Karpas-422 (cell line): ENCODE data around the gene SMARCE1. TPM values are rescaled to one million over a fixed set of nuclear protein-coding genes. Genes with fewer than 3 reads are reported as not detected.

Source experiments
- DNase-seq: peaks from one replicate; pipeline ENCODE4 v3.0.0-alpha.2; 2015
- H2AFZ ChIP-seq: fragments of 200-600 bp; sonication (generic); 2 replicates; pipeline ENCODE4 v1.6.1; 2014; ENCODE audit warnings: antibody characterized with exemption, low read length, mixed read lengths
- H3K27ac ChIP-seq: fragments of 200-600 bp; sonication (generic); 2 replicates; pipeline ENCODE4 v1.5.1; 2014; ENCODE audit warnings: mild to moderate bottlenecking, low read length, moderate library complexity
- H3K27me3 ChIP-seq: fragments of 200-600 bp; sonication (generic); 2 replicates; pipeline ENCODE4 v1.6.1; 2014; ENCODE audit warnings: low read length, mixed read lengths
- H3K36me3 ChIP-seq: fragments of 200-600 bp; sonication (generic); 2 replicates; pipeline ENCODE4 v1.6.1; 2014; ENCODE audit warnings: low read length, mixed read lengths; ENCODE audit not compliant: insufficient read depth
- H3K4me1 ChIP-seq: fragments of 200-600 bp; sonication (generic); 2 replicates; pipeline ENCODE4 v1.6.1; 2014; ENCODE audit warnings: mild to moderate bottlenecking, low read length, mixed read lengths
- H3K4me2 ChIP-seq: fragments of 200-600 bp; sonication (generic); 2 replicates; pipeline ENCODE4 v1.6.1; 2014; ENCODE audit warnings: low read length, low read depth, mild to moderate bottlenecking; ENCODE audit not compliant: poor library complexity, severe bottlenecking
- H3K4me3 ChIP-seq: fragments of 200-600 bp; sonication (generic); 2 replicates; pipeline ENCODE4 v1.5.1; 2014; ENCODE audit warnings: mild to moderate bottlenecking, antibody characterized with exemption, low read length, mixed read lengths
- H3K79me2 ChIP-seq: fragments of 200-600 bp; sonication (generic); 2 replicates; pipeline ENCODE4 v1.6.1; 2014; ENCODE audit warnings: mild to moderate bottlenecking, low read length, mixed read lengths
- H3K9ac ChIP-seq: fragments of 200-600 bp; sonication (generic); 2 replicates; pipeline ENCODE4 v1.6.0; 2014; ENCODE audit warnings: low read length
- H3K9me2 ChIP-seq: fragments of 200-600 bp; sonication (generic), shearing (Covaris generic); replicated peaks from 2 replicates; pipeline ENCODE4 v1.6.0; 2014; ENCODE audit warnings: mild to moderate bottlenecking, low read length, moderate library complexity; ENCODE audit not compliant: insufficient read depth
- H3K9me3 ChIP-seq: fragments of 300-700, 200-600 bp; sonication (generic); 2 replicates; pipeline ENCODE4 v1.6.1; 2014; ENCODE audit warnings: low read length, mixed read lengths
- H4K20me1 ChIP-seq: fragments of 200-600 bp; sonication (generic); 2 replicates; pipeline ENCODE4 v1.6.1; 2014; ENCODE audit warnings: mild to moderate bottlenecking, antibody characterized with exemption, low read length, low read depth; ENCODE audit not compliant: insufficient read depth
- total RNA-seq: library from RNA; depleted of rRNA; stranded (reverse); fragments of >200 nt; shearing (Covaris generic); gene quantifications from 2 replicates; pipeline ENCODE4 v1.2.3, GENCODE V29; 2014; ENCODE audit warnings: low replicate concordance; rRNA removed

Gene SMARCE1
- total RNA-seq, 1 experiment from 2014 or later, result 68.6 TPM

GRCh38 chr17:40577611-40578065, 70.0 kb downstream of the SMARCE1 start:
- no peak for DNase-seq
- no peaks in the 10 kb centered on the region for H3K36me3 ChIP-seq
- H3K79me2 ChIP-seq, result no peaks in the 10 kb centered on the region
- peaks cover 4% of the 10 kb centered on the region; the same call in 1 of the 2 replicates for H3K9me3 ChIP-seq
- H3K4me3 ChIP-seq, result no peak overlapping the region
- no peaks in the 10 kb centered on the region for H4K20me1 ChIP-seq
- H3K27me3 ChIP-seq, result no peaks in the 10 kb centered on the region
- no peaks in the 10 kb centered on the region for H3K9me2 ChIP-seq
- no peak overlapping the region for H3K27ac ChIP-seq
- H3K4me2 ChIP-seq, result no peak overlapping the region
- no peak overlapping the region for H3K9ac ChIP-seq
- H3K4me1 ChIP-seq, result no peaks in the 10 kb centered on the region
- no peak overlapping the region for H2AFZ ChIP-seq

GRCh38 chr17:40576113-40576740, 71.4 kb downstream of the SMARCE1 start:
- no peaks in the 10 kb centered on the region for H3K9me2 ChIP-seq
- H3K27ac ChIP-seq, result no peak overlapping the region
- no peaks in the 10 kb centered on the region for H3K4me1 ChIP-seq
- no peak overlapping the region for H3K9ac ChIP-seq
- no peaks in the 10 kb centered on the region for H3K79me2 ChIP-seq
- no peak overlapping the region for H3K4me2 ChIP-seq
- no peaks in the 10 kb centered on the region for H4K20me1 ChIP-seq
- H3K36me3 ChIP-seq, result no peaks in the 10 kb centered on the region
- H2AFZ ChIP-seq, result no peak overlapping the region
- H3K27me3 ChIP-seq, result no peaks in the 10 kb centered on the region
- DNase-seq, result no peak
- no peak overlapping the region for H3K4me3 ChIP-seq
- H3K9me3 ChIP-seq, result peaks cover 4% of the 10 kb centered on the region; the same call in 1 of the 2 replicates

Other genes starting within 250 kb of the SMARCE1 start
- gene TOP2A, start 229.9 kb downstream of the SMARCE1 start, total RNA-seq, result 101 and 199 TPM in 2 replicates
- gene IGFBP4, start 204.4 kb downstream of the SMARCE1 start, total RNA-seq, result not detected in 2 replicates
- not detected in 2 replicates for gene TNS4, start 146.2 kb downstream of the SMARCE1 start, total RNA-seq
- gene CCR7, start 82.3 kb downstream of the SMARCE1 start, total RNA-seq, result not detected in 2 replicates
- gene KRT222, start 17.4 kb upstream of the SMARCE1 start, total RNA-seq, result not detected in 2 replicates
- gene KRT24, start 55.9 kb upstream of the SMARCE1 start, total RNA-seq, result not detected in 2 replicates
- gene KRT25, start 107.5 kb upstream of the SMARCE1 start, total RNA-seq, result not detected in 2 replicates
- not detected in 2 replicates for gene KRT26, start 124.4 kb upstream of the SMARCE1 start, total RNA-seq
- not detected in 2 replicates for gene KRT27, start 134.7 kb upstream of the SMARCE1 start, total RNA-seq
- not detected in 2 replicates for gene KRT28, start 152.1 kb upstream of the SMARCE1 start, total RNA-seq
- gene KRT10, start 174.8 kb upstream of the SMARCE1 start, total RNA-seq, result 14.9 and 21.6 TPM in 2 replicates
- gene KRT12, start 219.4 kb upstream of the SMARCE1 start, total RNA-seq, result not detected in 2 replicates
- not detected in 2 replicates for gene KRT20, start 237.4 kb upstream of the SMARCE1 start, total RNA-seq